Measurements from ENCODE around the gene MED29.

- TF ChIP-seq ZNF274 (IDR thresholded peaks at IDR 0.05; ENCODE audit: low read depth, low read length) (no peak), SUZ12 (IDR thresholded peaks at IDR 0.05; ENCODE audit: extremely low read depth, insufficient read depth, insufficient read length) (no peak)
These were observed 35.9 kb upstream of the MED29 start for GRCh38 chr19:39355253-39355652.
